Measurements from ENCODE around the gene WDR93. TPM values are rescaled to one million over a fixed set of nuclear protein-coding genes. Genes with fewer than 3 reads are reported as not detected.

WDR93 gene
- total and polyA plus RNA-seq, 4 donors: 0.69 to 3.9 (median 1.5) TPM

- no peaks in the 10 kb centered on the region for H3K27me3 ChIP-seq (ENCODE audit: control insufficient read depth, insufficient read depth, low read length)
- H3K9me3 ChIP-seq (ENCODE audit: control insufficient read depth, insufficient read depth, low read length): no peaks in the 10 kb centered on the region
- H3K27ac ChIP-seq (ENCODE audit: low read depth, low read length): no peak overlapping the region
- WGBS (ENCODE audit: insufficient coverage): 100% methylated on average over 1 of the region's 3 CpGs
- DNase-seq (ENCODE audit: low read depth in 4 of 6, low spot score in 6 of 6): peak in 1 of 6 donors; percentile 13
- H3K4me1 ChIP-seq (ENCODE audit: control insufficient read depth, insufficient read depth, low read length): peaks cover 14% of the 10 kb centered on the region
- no peaks in the 10 kb centered on the region for H3K36me3 ChIP-seq (ENCODE audit: control insufficient read depth, insufficient read depth, low read length)
- H3K4me3 ChIP-seq (ENCODE audit: low read depth, low read length): no peak overlapping the region
Measured at GRCh38 chr15:89772932-89773583, 82.4 kb downstream of the WDR93 start.

GRCh38 chr15:89774492-89774891 lies 83.9 kb downstream of the WDR93 start:
- DNase-seq (ENCODE audit: low read depth in 4 of 6, low spot score in 6 of 6): no peak
- H3K4me1 ChIP-seq (ENCODE audit: control insufficient read depth, insufficient read depth, low read length): peaks cover 14% of the 10 kb centered on the region
- H3K27ac ChIP-seq (ENCODE audit: low read depth, low read length): no peak overlapping the region
- no peaks in the 10 kb centered on the region for H3K36me3 ChIP-seq (ENCODE audit: control insufficient read depth, insufficient read depth, low read length)
- WGBS (ENCODE audit: insufficient coverage): 94% methylated on average over 5 of the region's 5 CpGs
- H3K27me3 ChIP-seq (ENCODE audit: control insufficient read depth, insufficient read depth, low read length): no peaks in the 10 kb centered on the region
- H3K4me3 ChIP-seq (ENCODE audit: low read depth, low read length): no peak overlapping the region
- no peaks in the 10 kb centered on the region for H3K9me3 ChIP-seq (ENCODE audit: control insufficient read depth, insufficient read depth, low read length)

- no peak for DNase-seq (ENCODE audit: low read depth in 4 of 6, low spot score in 6 of 6)
- H3K9me3 ChIP-seq (ENCODE audit: control insufficient read depth, insufficient read depth, low read length): no peaks in the 10 kb centered on the region
- peaks cover 14% of the 10 kb centered on the region for H3K4me1 ChIP-seq (ENCODE audit: control insufficient read depth, insufficient read depth, low read length)
- no peaks in the 10 kb centered on the region for H3K36me3 ChIP-seq (ENCODE audit: control insufficient read depth, insufficient read depth, low read length)
- H3K4me3 ChIP-seq (ENCODE audit: low read depth, low read length): peak overlapping the region; percentile 22
- H3K27ac ChIP-seq (ENCODE audit: low read depth, low read length): no peak overlapping the region
- H3K27me3 ChIP-seq (ENCODE audit: control insufficient read depth, insufficient read depth, low read length): no peaks in the 10 kb centered on the region
- WGBS (ENCODE audit: insufficient coverage): 83% methylated on average over 13 of the region's 14 CpGs
Measured at GRCh38 chr15:89775815-89776214, 85.2 kb downstream of the WDR93 start.

- Histone ChIP-seq H3K36me3 (ENCODE audit: control insufficient read depth, insufficient read depth, low read length) (no peaks in the 10 kb centered on the region), H3K4me1 (ENCODE audit: control insufficient read depth, insufficient read depth, low read length) (peaks cover 14% of the 10 kb centered on the region), H3K4me3 (ENCODE audit: low read depth, low read length) (peak within 1 kb of the TSS; percentile 22), H3K27me3 (ENCODE audit: control insufficient read depth, insufficient read depth, low read length) (no peaks in the 10 kb centered on the region), H3K27ac (ENCODE audit: low read depth, low read length) (no peak within 1 kb of the TSS), H3K9me3 (ENCODE audit: control insufficient read depth, insufficient read depth, low read length) (no peaks in the 10 kb centered on the region)
- 3% methylated on average over 82 of the region's 82 CpGs for WGBS (ENCODE audit: insufficient coverage)
- DNase-seq (ENCODE audit: low read depth in 4 of 6, low spot score in 6 of 6): peak; percentile 39 to 91 (median 58)
Measured at GRCh38 chr15:89776274-89777072, 85.9 kb downstream of the WDR93 start, which contains the start of gene MESP2. Gene MESP2, plus strand, starts transcription at chr15:89776332. Its CDS starts 26 bp downstream, at chr15:89776358.

- no peaks in the 10 kb centered on the region for H3K9me3 ChIP-seq (ENCODE audit: control insufficient read depth, insufficient read depth, low read length)
- H3K4me1 ChIP-seq (ENCODE audit: control insufficient read depth, insufficient read depth, low read length): peaks cover 14% of the 10 kb centered on the region
- no peaks in the 10 kb centered on the region for H3K27me3 ChIP-seq (ENCODE audit: control insufficient read depth, insufficient read depth, low read length)
- 41% methylated on average over 18 of the region's 25 CpGs for WGBS (ENCODE audit: insufficient coverage)
- DNase-seq (ENCODE audit: low read depth in 4 of 6, low spot score in 6 of 6): no peak
- H3K36me3 ChIP-seq (ENCODE audit: control insufficient read depth, insufficient read depth, low read length): no peaks in the 10 kb centered on the region
- no peak overlapping the region for H3K4me3 ChIP-seq (ENCODE audit: low read depth, low read length)
- H3K27ac ChIP-seq (ENCODE audit: low read depth, low read length): no peak overlapping the region
Measured at GRCh38 chr15:89777073-89777751, 86.6 kb downstream of the WDR93 start.

- Histone ChIP-seq H3K27me3 (ENCODE audit: control insufficient read depth, insufficient read depth, low read length) (no peaks in the 10 kb centered on the region), H3K27ac (ENCODE audit: low read depth, low read length) (no peak overlapping the region), H3K9me3 (ENCODE audit: control insufficient read depth, insufficient read depth, low read length) (no peaks in the 10 kb centered on the region), H3K4me3 (ENCODE audit: low read depth, low read length) (no peak overlapping the region), H3K4me1 (ENCODE audit: control insufficient read depth, insufficient read depth, low read length) (peaks cover 14% of the 10 kb centered on the region), H3K36me3 (ENCODE audit: control insufficient read depth, insufficient read depth, low read length) (no peaks in the 10 kb centered on the region)
- WGBS (ENCODE audit: insufficient coverage): 67% methylated on average over 7 of the region's 10 CpGs
- DNase-seq (ENCODE audit: low read depth in 4 of 6, low spot score in 6 of 6): peak in 2 of 6 donors; percentile 33 to 39
Measured at GRCh38 chr15:89777782-89778380, 87.3 kb downstream of the WDR93 start.

GRCh38 chr15:89778861-89779260 lies 88.2 kb downstream of the WDR93 start:
- Histone ChIP-seq H3K4me1 (ENCODE audit: control insufficient read depth, insufficient read depth, low read length) (peaks cover 14% of the 10 kb centered on the region), H3K4me3 (ENCODE audit: low read depth, low read length) (no peak overlapping the region), H3K27ac (ENCODE audit: low read depth, low read length) (no peak overlapping the region), H3K9me3 (ENCODE audit: control insufficient read depth, insufficient read depth, low read length) (no peaks in the 10 kb centered on the region), H3K27me3 (ENCODE audit: control insufficient read depth, insufficient read depth, low read length) (no peaks in the 10 kb centered on the region), H3K36me3 (ENCODE audit: control insufficient read depth, insufficient read depth, low read length) (no peaks in the 10 kb centered on the region)
- 81% methylated on average over 3 of the region's 4 CpGs for WGBS (ENCODE audit: insufficient coverage)
- DNase-seq (ENCODE audit: low read depth in 4 of 6, low spot score in 6 of 6): no peak

- H3K4me1 ChIP-seq (ENCODE audit: control insufficient read depth, insufficient read depth, low read length): peaks cover 12% of the 10 kb centered on the region
- H3K27me3 ChIP-seq (ENCODE audit: control insufficient read depth, insufficient read depth, low read length): no peaks in the 10 kb centered on the region
- no peak for DNase-seq (ENCODE audit: low read depth in 4 of 6, low spot score in 6 of 6)
- no peak overlapping the region for H3K27ac ChIP-seq (ENCODE audit: low read depth, low read length)
- H3K4me3 ChIP-seq (ENCODE audit: low read depth, low read length): no peak overlapping the region
- 90% methylated on average over 6 of the region's 6 CpGs for WGBS (ENCODE audit: insufficient coverage)
- H3K9me3 ChIP-seq (ENCODE audit: control insufficient read depth, insufficient read depth, low read length): no peaks in the 10 kb centered on the region
- no peaks in the 10 kb centered on the region for H3K36me3 ChIP-seq (ENCODE audit: control insufficient read depth, insufficient read depth, low read length)
Measured at GRCh38 chr15:89780601-89781000, 90.0 kb downstream of the WDR93 start.

- WGBS (ENCODE audit: insufficient coverage): 86% methylated on average over 5 of the region's 6 CpGs
- H3K27ac ChIP-seq (ENCODE audit: low read depth, low read length): no peak overlapping the region
- no peaks in the 10 kb centered on the region for H3K9me3 ChIP-seq (ENCODE audit: control insufficient read depth, insufficient read depth, low read length)
- H3K36me3 ChIP-seq (ENCODE audit: control insufficient read depth, insufficient read depth, low read length): no peaks in the 10 kb centered on the region
- no peaks in the 10 kb centered on the region for H3K27me3 ChIP-seq (ENCODE audit: control insufficient read depth, insufficient read depth, low read length)
- no peak for DNase-seq (ENCODE audit: low read depth in 4 of 6, low spot score in 6 of 6)
- H3K4me3 ChIP-seq (ENCODE audit: low read depth, low read length): no peak overlapping the region
- peaks cover 8% of the 10 kb centered on the region for H3K4me1 ChIP-seq (ENCODE audit: control insufficient read depth, insufficient read depth, low read length)
Measured at GRCh38 chr15:89781055-89781454, 90.4 kb downstream of the WDR93 start.
